ENCODE measurements around the gene CLDN34.

- no peak for TF ChIP-seq CTCF (IDR thresholded peaks at IDR 0.05)
- no peak for TF ChIP-seq EZH2 (IDR thresholded peaks at IDR 0.05; ENCODE audit: borderline replicate concordance, insufficient read depth, low read depth, low read length, poor library complexity, severe bottlenecking)
These were observed 9.4 kb upstream of the CLDN34 start for GRCh38 chrX:9957743-9958142.
